Thoracic aorta (tissue), 2 donors: ENCODE measurements around the gene CACNG7. TPM values are rescaled to one million over a fixed set of nuclear protein-coding genes. Genes with fewer than 3 reads are reported as not detected.

Source experiments
- ATAC-seq: fragments of 150-250 bp; one replicate; pipeline ENCODE4 v1.8.0; 2017; ENCODE audit warnings: low read depth; ENCODE audit not compliant: insufficient number of reproducible peaks, low FRiP score
- DNase-seq: peaks from one replicate; pipeline ENCODE4 v3.0.0-alpha.2; 2020; ENCODE audit warnings: low spot score
- H3K27ac ChIP-seq, 2 donors: fragments of 200-600 bp; sonication (generic); 1 replicate in 1 of 2; 2 replicates in 1 of 2; pipeline ENCODE4 v1.5.1; 2016; ENCODE audit warnings: mild to moderate bottlenecking in 2 of 2, moderate library complexity in 2 of 2
- H3K27me3 ChIP-seq: fragments of 200-600 bp; sonication (generic); replicated peaks from 2 replicates; pipeline ENCODE4 v1.6.0; 2016; ENCODE audit warnings: mild to moderate bottlenecking; ENCODE audit not compliant: insufficient read depth
- H3K36me3 ChIP-seq: fragments of 200-600 bp; sonication (generic); one replicate; pipeline ENCODE4 v1.5.1; 2016
- H3K4me1 ChIP-seq, 2 donors: fragments of 200-600 bp; sonication (generic); 1 replicate in 1 of 2; 2 replicates in 1 of 2; pipeline versions ENCODE4 v1.5.1 to v1.6.0; 2016; ENCODE audit warnings: low read depth in 2 of 2, mild to moderate bottlenecking in 1 of 2; ENCODE audit not compliant: control insufficient read depth in 1 of 2
- H3K4me3 ChIP-seq: fragments of 200-600 bp; sonication (generic); 2 replicates; pipeline ENCODE4 v1.5.1; 2016; ENCODE audit warnings: mild to moderate bottlenecking
- H3K9me3 ChIP-seq: fragments of 200-600 bp; sonication (generic); 2 replicates; pipeline ENCODE4 v1.5.1; 2016
- CTCF ChIP-seq: fragments of 200-600 bp; sonication (generic); IDR thresholded peaks from one replicate; pipeline ENCODE4 v1.5.1; 2019; ENCODE audit warnings: antibody characterized with exemption
- total RNA-seq, 2 donors: library from RNA; depleted of rRNA; stranded (reverse); fragments of >200 nt; gene quantifications; one replicate each; pipeline versions ENCODE4 v1.1.0 to v1.2.3, GENCODE V29; 2016

The CACNG7 gene
- total RNA-seq, 2 donors from 2014 or later = not detected

GRCh38 chr19:53876651-53877224, 32.3 kb upstream of the CACNG7 start:
- no peaks in the 10 kb centered on the region for H3K9me3 ChIP-seq
- H3K4me3 ChIP-seq = no peak overlapping the region
- peaks cover 37% of the 10 kb centered on the region for H3K36me3 ChIP-seq
- H3K27me3 ChIP-seq = peaks cover 1% of the 10 kb centered on the region
- peaks cover 22 to 56% of the 10 kb centered on the region in 2 donors for H3K4me1 ChIP-seq
- no peak overlapping the region for H3K27ac ChIP-seq
- no peak for TF ChIP-seq CTCF
- no peak for DNase-seq
- no peak for ATAC-seq

- Histone ChIP-seq H3K9me3 (no peaks in the 10 kb centered on the region), H3K27ac (no peak overlapping the region), H3K4me3 (no peak overlapping the region), H3K36me3 (peaks cover 35% of the 10 kb centered on the region), H3K4me1 (peaks cover 28 to 57% of the 10 kb centered on the region in 2 donors), H3K27me3 (peaks cover 7% of the 10 kb centered on the region)
- no peak for TF ChIP-seq CTCF
- no peak for DNase-seq
- ATAC-seq = no peak
These were observed 31.7 kb upstream of the CACNG7 start for GRCh38 chr19:53877361-53877766.

GRCh38 chr19:53878776-53879139, 30.3 kb upstream of the CACNG7 start:
- peak overlapping the region; percentile 67 for H3K4me3 ChIP-seq
- ATAC-seq (no peak), DNase-seq (no peak)
- no peaks in the 10 kb centered on the region for H3K9me3 ChIP-seq
- H3K27ac ChIP-seq = no peak overlapping the region
- H3K36me3 ChIP-seq = peaks cover 23% of the 10 kb centered on the region
- H3K27me3 ChIP-seq = peaks cover 7% of the 10 kb centered on the region
- TF ChIP-seq CTCF = no peak
- H3K4me1 ChIP-seq = peaks cover 28 to 47% of the 10 kb centered on the region in 2 donors

- no peak overlapping the region for H3K27ac ChIP-seq
These were observed 29.7 kb upstream of the CACNG7 start for GRCh38 chr19:53879140-53880081.

More at GRCh38 chr19:53879140-53880081, 29.7 kb upstream of the CACNG7 start:
- ATAC-seq (peak; percentile 73), DNase-seq (peak; percentile 62)
- no peaks in the 10 kb centered on the region for H3K9me3 ChIP-seq
- peaks cover 16% of the 10 kb centered on the region for H3K36me3 ChIP-seq
- no peak for TF ChIP-seq CTCF
- peaks cover 7% of the 10 kb centered on the region for H3K27me3 ChIP-seq
- peak overlapping the region; percentile 67 for H3K4me3 ChIP-seq
- H3K4me1 ChIP-seq = peaks cover 26 to 40% of the 10 kb centered on the region in 2 donors
